ENCODE results near the gene LRIG3. TPM values are rescaled to one million over a fixed set of nuclear protein-coding genes. Genes with fewer than 3 reads are reported as not detected.

Gene LRIG3
- polyA plus RNA-seq, 1 of the 3 experiments (the other 2 are of a cell fraction): 0.03 TPM

- WGBS (ENCODE audit: low lambda C conversion rate): 9% methylated on average over 2 of the region's 2 CpGs
- H3K79me2 ChIP-seq (ENCODE audit: insufficient read depth): no peaks in the 10 kb centered on the region
- no peak overlapping the region for H3K4me3 ChIP-seq (ENCODE audit: low read depth in 2 of 2, low read length in 1 of 2)
- no peak for DNase-seq
- ChIA-PET CTCF (no interaction called here), POLR2A (no interaction called here)
- no peak for TF ChIP-seq YY1 (IDR thresholded peaks at IDR 0.05; ENCODE audit: low read depth)
- no peak for TF ChIP-seq RFX5 (IDR thresholded peaks at IDR 0.05; ENCODE audit: low read length)
- no peak for TF ChIP-seq GABPA (IDR thresholded peaks at IDR 0.05; ENCODE audit: low read depth)
- no peak for TF ChIP-seq CTCF (IDR thresholded peaks at IDR 0.05)
- TF ChIP-seq FOSL2 (IDR thresholded peaks at IDR 0.05; ENCODE audit: borderline replicate concordance, low read depth): no peak
- peaks cover 4% of the 10 kb centered on the region for H3F3A ChIP-seq (replicated peaks; ENCODE audit: insufficient read depth)
- H3K27ac ChIP-seq (ENCODE audit: low read depth in 2 of 2, low read length in 1 of 2): no peak overlapping the region
- H3K9ac ChIP-seq: no peak overlapping the region
- H4K20me1 ChIP-seq (ENCODE audit: insufficient read depth): no peaks in the 10 kb centered on the region
- H3K4me1 ChIP-seq (ENCODE audit: control insufficient read depth in 1 of 2, insufficient read depth in 2 of 2, low read depth in 1 of 2, low read length in 1 of 2): no peaks in the 10 kb centered on the region
- H3K27me3 ChIP-seq (ENCODE audit: insufficient read depth): peaks cover 21% of the 10 kb centered on the region; the same call in 1 of the 2 replicates
- H3K9me2 ChIP-seq: no peaks in the 10 kb centered on the region
- no peaks in the 10 kb centered on the region for H3K36me3 ChIP-seq (replicated peaks in 1 of 2; ENCODE audit: control insufficient read depth in 1 of 2, insufficient read depth in 2 of 2, low read length in 1 of 2)
- H3K4me2 ChIP-seq: no peak overlapping the region
- no peak overlapping the region for H2AFZ ChIP-seq (ENCODE audit: low read depth)
- no peaks in the 10 kb centered on the region for H3K9me3 ChIP-seq
Measured at GRCh38 chr12:58938440-58938839, 18.1 kb upstream of the LRIG3 start.

- H3K27me3 ChIP-seq (ENCODE audit: insufficient read depth): peaks cover 17% of the 10 kb centered on the region; the same call in 1 of the 2 replicates
- H3K79me2 ChIP-seq (ENCODE audit: insufficient read depth): no peaks in the 10 kb centered on the region
- H3F3A ChIP-seq (replicated peaks; ENCODE audit: insufficient read depth): peaks cover 4% of the 10 kb centered on the region
- no peak overlapping the region for H3K4me2 ChIP-seq
- CTCF ChIA-PET: interaction anchor here (1.8 kb wide), 1 partner anchor 18 kb away, joined by 5 read pairs; no protein-coding TSS in a partner anchor
- H3K4me3 ChIP-seq (ENCODE audit: low read depth in 2 of 2, low read length in 1 of 2): no peak overlapping the region
- WGBS (ENCODE audit: low lambda C conversion rate): 6% methylated on average over 3 of the region's 3 CpGs
- H4K20me1 ChIP-seq (ENCODE audit: insufficient read depth): no peaks in the 10 kb centered on the region
- H3K9me2 ChIP-seq: no peaks in the 10 kb centered on the region
- H3K9me3 ChIP-seq: no peaks in the 10 kb centered on the region
- POLR2A ChIA-PET: no interaction called here
- H3K9ac ChIP-seq: no peak overlapping the region
- TF ChIP-seq NFIC (IDR thresholded peaks at IDR 0.05; ENCODE audit: borderline replicate concordance) (no peak), CTCF (IDR thresholded peaks at IDR 0.05) (no peak), FOXM1 (IDR thresholded peaks at IDR 0.05; ENCODE audit: low read depth) (no peak), IRF3 (IDR thresholded peaks at IDR 0.05; ENCODE audit: low read depth, low read length) (no peak), MAX (IDR thresholded peaks at IDR 0.05; ENCODE audit: low read depth) (no peak), GATA2 (CRISPR knock-in tag; IDR thresholded peaks at IDR 0.05) (no peak), TCF12 (IDR thresholded peaks at IDR 0.05) (no peak), ELF1 (IDR thresholded peaks at IDR 0.05) (no peak), EP300 (IDR thresholded peaks at IDR 0.05; ENCODE audit: borderline replicate concordance in 1 of 2, low read depth in 1 of 2, low read length in 1 of 2) (no peak), NRF1 (IDR thresholded peaks at IDR 0.05; ENCODE audit: low read depth, low read length) (no peak), RAD21 (IDR thresholded peaks at IDR 0.05; ENCODE audit: low read length) (no peak), TAF1 (IDR thresholded peaks at IDR 0.05; ENCODE audit: borderline replicate concordance, low read depth, low read length) (no peak), PBX3 (IDR thresholded peaks at IDR 0.05) (no peak), RXRA (IDR thresholded peaks at IDR 0.05; ENCODE audit: borderline replicate concordance, low read depth) (no peak), JUND (IDR thresholded peaks at IDR 0.05) (no peak), FOSL2 (IDR thresholded peaks at IDR 0.05; ENCODE audit: borderline replicate concordance, low read depth) (no peak), EZH2phosphoT487 (IDR thresholded peaks at IDR 0.05; ENCODE audit: borderline replicate concordance, low read depth) (no peak)
- H3K27ac ChIP-seq (ENCODE audit: low read depth in 2 of 2, low read length in 1 of 2): no peak overlapping the region
- no peak overlapping the region for H2AFZ ChIP-seq (ENCODE audit: low read depth)
- no peaks in the 10 kb centered on the region for H3K36me3 ChIP-seq (replicated peaks in 1 of 2; ENCODE audit: control insufficient read depth in 1 of 2, insufficient read depth in 2 of 2, low read length in 1 of 2)
- no peaks in the 10 kb centered on the region for H3K4me1 ChIP-seq (ENCODE audit: control insufficient read depth in 1 of 2, insufficient read depth in 2 of 2, low read depth in 1 of 2, low read length in 1 of 2)
- no peak for DNase-seq
Measured at GRCh38 chr12:58934528-58934927, 14.2 kb upstream of the LRIG3 start.

Data from SK-N-SH (cell line).